ENCODE results near the gene PAX8. TPM values are rescaled to one million over a fixed set of nuclear protein-coding genes. Genes with fewer than 3 reads are reported as not detected.

PAX8 gene
- total and polyA plus RNA-seq, 2 of the 13 experiments (the other 11 are each of a cell fraction or from before 2014, with no cell fraction given) = 1.5 to 8.8 TPM

DNA sequence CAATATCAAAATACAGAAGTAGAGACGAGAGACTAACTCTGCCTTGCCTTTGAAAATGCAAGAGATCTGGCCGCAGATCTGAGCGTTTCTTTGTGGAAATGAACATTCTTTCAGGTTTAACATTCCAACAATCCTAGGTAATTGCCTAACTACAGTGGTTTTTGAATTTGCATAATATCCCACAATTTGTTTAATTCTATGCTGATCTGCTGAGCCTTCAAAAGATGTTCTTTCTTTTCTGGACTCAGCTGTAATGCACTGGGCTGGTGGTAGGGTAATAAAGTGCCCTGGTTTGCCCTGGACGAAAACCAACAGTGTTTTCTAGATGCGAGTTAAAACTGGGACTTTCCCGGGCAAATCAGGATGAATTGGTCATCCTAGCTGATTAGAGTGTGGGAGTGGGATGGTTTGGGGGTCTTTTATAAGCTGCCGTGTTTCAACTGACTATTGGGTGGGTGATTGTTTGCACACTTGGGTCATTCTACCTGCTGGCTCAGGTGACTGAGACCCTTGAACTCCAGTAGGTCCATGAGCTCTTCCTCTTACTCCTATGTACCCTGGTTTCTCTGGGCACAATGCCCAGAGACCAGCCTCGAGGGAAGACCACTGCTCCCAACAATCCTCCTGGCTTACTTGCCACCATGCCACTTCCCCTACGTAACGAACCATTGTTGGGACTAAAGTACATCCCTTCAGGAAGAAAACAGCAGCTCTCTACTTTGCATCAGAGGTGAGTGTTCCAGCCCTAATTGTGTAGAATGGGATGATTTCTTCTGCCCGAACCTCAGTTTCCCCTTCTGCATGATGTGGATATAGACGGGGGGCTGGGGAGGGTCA, 3.4 kb upstream of the PAX8 start (continued):
- TF ChIP-seq KDM3A (CRISPR knock-in tag; IDR thresholded peaks at IDR 0.05; ENCODE audit: low read depth) (no peak), ZFP36L1 (CRISPR knock-in tag; IDR thresholded peaks at IDR 0.05) (no peak), PPARG (CRISPR knock-in tag; conservative IDR thresholded peaks at IDR 0.05) (no peak; the same call in 1 of the 2 replicates), STAT5B (CRISPR knock-in tag; IDR thresholded peaks at IDR 0.05) (no peak), ZC3H4 (CRISPR knock-in tag; IDR thresholded peaks at IDR 0.05; ENCODE audit: borderline replicate concordance) (peak; percentile 73), REPIN1 (CRISPR knock-in tag; IDR thresholded peaks at IDR 0.05; ENCODE audit: borderline replicate concordance, low read depth) (peak; percentile 44; the same call in 1 of the 2 replicates), ZFP37 (CRISPR knock-in tag; IDR thresholded peaks at IDR 0.05; ENCODE audit: borderline replicate concordance) (no peak), ZNF263 (CRISPR knock-in tag; IDR thresholded peaks at IDR 0.05) (0 out of 2 replicates have a peak, but pooled peaks have one; percentile 25), KDM6A (CRISPR knock-in tag; IDR thresholded peaks at IDR 0.05; ENCODE audit: low read depth) (peak; percentile 33; the same call in 1 of the 2 replicates), SALL1 (CRISPR knock-in tag; IDR thresholded peaks at IDR 0.05) (peak; percentile 32; the same call in 1 of the 2 replicates), ZMYM3 (CRISPR knock-in tag; IDR thresholded peaks at IDR 0.05) (peak; percentile 14; the same call in 1 of the 2 replicates), ZNF567 (CRISPR knock-in tag; IDR thresholded peaks at IDR 0.05; ENCODE audit: borderline replicate concordance) (peak; percentile 75; the same call in 1 of the 2 replicates), HCFC1 (IDR thresholded peaks at IDR 0.05; ENCODE audit: low read depth, low read length) (no peak)
- TF ChIP-seq, protein P1, sequence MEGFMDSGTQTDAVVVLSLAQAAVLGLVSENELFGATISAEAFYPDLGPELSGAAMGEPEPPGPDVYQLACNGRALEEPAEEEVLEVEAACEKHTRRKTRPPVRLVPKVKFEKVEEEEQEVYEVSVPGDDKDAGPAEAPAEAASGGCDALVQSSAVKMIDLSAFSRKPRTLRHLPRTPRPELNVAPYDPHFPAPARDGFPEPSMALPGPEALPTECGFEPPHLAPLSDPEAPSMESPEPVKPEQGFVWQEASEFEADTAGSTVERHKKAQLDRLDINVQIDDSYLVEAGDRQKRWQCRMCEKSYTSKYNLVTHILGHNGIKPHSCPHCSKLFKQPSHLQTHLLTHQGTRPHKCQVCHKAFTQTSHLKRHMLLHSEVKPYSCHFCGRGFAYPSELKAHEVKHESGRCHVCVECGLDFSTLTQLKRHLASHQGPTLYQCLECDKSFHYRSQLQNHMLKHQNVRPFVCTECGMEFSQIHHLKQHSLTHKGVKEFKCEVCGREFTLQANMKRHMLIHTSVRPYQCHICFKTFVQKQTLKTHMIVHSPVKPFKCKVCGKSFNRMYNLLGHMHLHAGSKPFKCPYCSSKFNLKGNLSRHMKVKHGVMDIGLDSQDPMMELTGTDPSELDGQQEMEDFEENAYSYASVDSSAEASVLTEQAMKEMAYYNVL (CRISPR knock-in tag; IDR thresholded peaks at IDR 0.05; ENCODE audit: borderline replicate concordance) = peak; percentile 14; the same call in 1 of the 2 replicates
- TF ChIP-seq, protein P2, sequence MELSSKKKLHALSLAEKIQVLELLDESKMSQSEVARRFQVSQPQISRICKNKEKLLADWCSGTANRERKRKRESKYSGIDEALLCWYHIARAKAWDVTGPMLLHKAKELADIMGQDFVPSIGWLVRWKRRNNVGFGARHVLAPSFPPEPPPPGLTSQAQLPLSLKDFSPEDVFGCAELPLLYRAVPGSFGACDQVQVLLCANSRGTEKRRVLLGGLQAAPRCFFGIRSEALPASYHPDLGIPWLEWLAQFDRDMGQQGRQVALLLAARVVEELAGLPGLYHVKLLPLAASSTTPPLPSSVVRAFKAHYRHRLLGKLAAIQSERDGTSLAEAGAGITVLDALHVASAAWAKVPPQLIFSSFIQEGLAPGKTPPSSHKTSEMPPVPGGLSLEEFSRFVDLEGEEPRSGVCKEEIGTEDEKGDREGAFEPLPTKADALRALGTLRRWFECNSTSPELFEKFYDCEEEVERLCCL (CRISPR knock-in tag; IDR thresholded peaks at IDR 0.05; ENCODE audit: borderline replicate concordance) = no peak
- TF ChIP-seq, protein P3, sequence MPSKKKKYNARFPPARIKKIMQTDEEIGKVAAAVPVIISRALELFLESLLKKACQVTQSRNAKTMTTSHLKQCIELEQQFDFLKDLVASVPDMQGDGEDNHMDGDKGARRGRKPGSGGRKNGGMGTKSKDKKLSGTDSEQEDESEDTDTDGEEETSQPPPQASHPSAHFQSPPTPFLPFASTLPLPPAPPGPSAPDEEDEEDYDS (CRISPR knock-in tag; IDR thresholded peaks at IDR 0.05) = no peak
- TF ChIP-seq, protein P4, sequence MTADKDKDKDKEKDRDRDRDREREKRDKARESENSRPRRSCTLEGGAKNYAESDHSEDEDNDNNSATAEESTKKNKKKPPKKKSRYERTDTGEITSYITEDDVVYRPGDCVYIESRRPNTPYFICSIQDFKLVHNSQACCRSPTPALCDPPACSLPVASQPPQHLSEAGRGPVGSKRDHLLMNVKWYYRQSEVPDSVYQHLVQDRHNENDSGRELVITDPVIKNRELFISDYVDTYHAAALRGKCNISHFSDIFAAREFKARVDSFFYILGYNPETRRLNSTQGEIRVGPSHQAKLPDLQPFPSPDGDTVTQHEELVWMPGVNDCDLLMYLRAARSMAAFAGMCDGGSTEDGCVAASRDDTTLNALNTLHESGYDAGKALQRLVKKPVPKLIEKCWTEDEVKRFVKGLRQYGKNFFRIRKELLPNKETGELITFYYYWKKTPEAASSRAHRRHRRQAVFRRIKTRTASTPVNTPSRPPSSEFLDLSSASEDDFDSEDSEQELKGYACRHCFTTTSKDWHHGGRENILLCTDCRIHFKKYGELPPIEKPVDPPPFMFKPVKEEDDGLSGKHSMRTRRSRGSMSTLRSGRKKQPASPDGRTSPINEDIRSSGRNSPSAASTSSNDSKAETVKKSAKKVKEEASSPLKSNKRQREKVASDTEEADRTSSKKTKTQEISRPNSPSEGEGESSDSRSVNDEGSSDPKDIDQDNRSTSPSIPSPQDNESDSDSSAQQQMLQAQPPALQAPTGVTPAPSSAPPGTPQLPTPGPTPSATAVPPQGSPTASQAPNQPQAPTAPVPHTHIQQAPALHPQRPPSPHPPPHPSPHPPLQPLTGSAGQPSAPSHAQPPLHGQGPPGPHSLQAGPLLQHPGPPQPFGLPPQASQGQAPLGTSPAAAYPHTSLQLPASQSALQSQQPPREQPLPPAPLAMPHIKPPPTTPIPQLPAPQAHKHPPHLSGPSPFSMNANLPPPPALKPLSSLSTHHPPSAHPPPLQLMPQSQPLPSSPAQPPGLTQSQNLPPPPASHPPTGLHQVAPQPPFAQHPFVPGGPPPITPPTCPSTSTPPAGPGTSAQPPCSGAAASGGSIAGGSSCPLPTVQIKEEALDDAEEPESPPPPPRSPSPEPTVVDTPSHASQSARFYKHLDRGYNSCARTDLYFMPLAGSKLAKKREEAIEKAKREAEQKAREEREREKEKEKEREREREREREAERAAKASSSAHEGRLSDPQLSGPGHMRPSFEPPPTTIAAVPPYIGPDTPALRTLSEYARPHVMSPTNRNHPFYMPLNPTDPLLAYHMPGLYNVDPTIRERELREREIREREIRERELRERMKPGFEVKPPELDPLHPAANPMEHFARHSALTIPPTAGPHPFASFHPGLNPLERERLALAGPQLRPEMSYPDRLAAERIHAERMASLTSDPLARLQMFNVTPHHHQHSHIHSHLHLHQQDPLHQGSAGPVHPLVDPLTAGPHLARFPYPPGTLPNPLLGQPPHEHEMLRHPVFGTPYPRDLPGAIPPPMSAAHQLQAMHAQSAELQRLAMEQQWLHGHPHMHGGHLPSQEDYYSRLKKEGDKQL (CRISPR knock-in tag; IDR thresholded peaks at IDR 0.05; ENCODE audit: low read depth) = no peak
